ENCODE data around the gene MAGIX. TPM values are rescaled to one million over a fixed set of nuclear protein-coding genes. Genes with fewer than 3 reads are reported as not detected.

The MAGIX gene
- 1.5 and 2.7 TPM in 2 replicates for total RNA-seq

GRCh38 chrX:49162620-49163019 is at the start of gene MAGIX:
Gene MAGIX, plus strand, starts transcription at chrX:49162758. Its CDS starts 132 bp downstream, at chrX:49162890.

GRCh38 chrX:49171752-49172279 is 9.3 kb downstream of the MAGIX start, which contains the start of gene PLP2:
Gene PLP2, plus strand, starts transcription at chrX:49171898. Its CDS starts 103 bp downstream, at chrX:49172001.

DNA sequence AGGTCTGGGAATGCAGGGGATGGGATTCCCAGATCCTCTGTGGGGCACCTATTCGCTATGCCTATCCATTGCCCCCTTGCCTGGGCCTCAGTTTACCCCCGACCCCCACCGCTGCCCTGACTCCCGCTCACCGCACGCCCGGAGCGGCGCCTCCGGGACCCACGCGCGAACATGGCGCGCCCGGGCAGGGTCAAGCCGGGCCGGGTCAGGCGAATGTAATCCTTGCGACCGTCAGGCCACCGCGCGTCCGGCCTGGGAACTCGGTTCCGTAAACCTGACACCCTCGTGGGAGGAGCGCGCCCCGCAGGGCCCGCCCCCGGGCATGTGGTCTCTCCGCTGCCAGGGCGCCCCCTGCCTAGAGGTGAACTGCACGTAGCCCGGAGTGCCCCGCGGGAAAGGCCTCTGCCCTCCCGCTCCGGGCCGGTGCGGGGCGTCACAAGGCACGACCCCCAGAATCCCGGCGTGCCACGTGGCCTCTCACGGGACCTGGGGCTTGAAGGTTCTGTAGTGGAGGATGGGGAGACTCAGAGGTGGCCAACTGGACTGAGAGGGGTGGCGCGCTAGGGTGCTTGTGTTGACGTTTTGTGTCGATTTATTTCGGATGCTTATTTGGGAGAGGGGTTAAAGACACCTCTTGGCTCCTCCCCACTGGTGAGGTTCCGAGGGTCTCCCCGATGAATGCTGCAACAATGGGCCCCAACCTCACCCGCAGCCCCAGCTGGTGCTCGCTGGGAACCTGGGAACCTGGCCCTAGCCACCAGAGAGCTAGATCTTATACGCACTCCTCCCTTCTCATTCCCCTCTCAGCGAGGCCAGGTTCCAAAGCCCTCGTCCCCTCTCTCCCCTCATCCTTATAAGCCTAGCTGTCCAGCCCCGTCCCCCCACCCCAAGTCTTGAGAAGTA is 23.8 kb downstream of the MAGIX start, which contains the start of gene PRICKLE3:
PRICKLE3 (minus strand) TSS at position 249 of the 903 bp plus-strand sequence; CDS start at position 173, 76 bp downstream.

DNA sequence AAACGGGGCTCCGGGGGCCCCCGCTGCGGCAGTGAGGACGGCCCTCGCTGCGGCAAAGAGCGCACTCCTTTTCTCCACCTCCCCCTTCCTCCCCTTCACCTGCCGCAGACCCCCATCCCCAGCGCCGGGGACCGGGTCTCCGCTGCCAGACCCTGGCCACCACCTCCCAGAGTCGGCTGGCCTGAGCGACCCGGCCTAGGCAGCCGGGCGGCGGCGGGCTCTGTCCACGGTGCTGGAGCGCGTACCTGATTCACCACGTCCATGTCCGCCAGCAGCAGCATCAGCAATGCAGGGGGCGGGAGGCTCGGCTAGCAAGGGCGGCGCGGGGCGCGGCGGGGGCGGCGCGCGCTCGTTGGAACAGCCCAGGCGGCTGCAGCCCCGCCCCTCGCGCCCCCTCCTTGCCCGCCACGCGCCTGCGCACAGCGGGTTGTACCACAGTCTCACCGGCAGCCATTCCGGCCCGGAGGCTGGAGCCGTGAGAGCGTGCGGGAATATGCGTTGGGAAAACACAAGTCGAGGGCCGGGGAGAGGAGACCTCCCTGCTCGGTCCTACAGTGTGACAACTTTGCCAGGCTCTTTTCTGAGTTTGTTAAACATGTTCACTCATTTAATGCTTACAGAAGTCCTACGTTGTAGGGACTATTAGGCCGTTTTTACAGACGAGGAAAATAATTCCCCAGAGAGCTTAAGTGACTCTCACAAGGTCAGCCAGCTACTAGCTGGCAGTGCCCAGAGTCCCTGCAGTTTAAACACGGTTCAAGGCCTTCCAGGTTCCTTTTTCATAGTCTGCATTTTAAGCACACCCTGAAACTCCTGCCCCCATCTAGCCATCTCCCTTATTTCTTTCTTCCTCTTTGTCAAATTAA is 37.6 kb downstream of the MAGIX start, which contains the start of gene SYP:
SYP (minus strand) TSS at position 288 of the 866 bp plus-strand sequence; CDS start at position 281, 7 bp downstream.

Other genes starting within 250 kb of the MAGIX start
- 0.77 and 1.9 TPM in 2 replicates for gene PIM2, start 243.7 kb upstream of the MAGIX start, total RNA-seq
- gene OTUD5, start 205.2 kb upstream of the MAGIX start, total RNA-seq: 34.4 and 38.6 TPM in 2 replicates
- gene KCND1, start 190.9 kb upstream of the MAGIX start, total RNA-seq: 1.6 and 4.3 TPM in 2 replicates
- 24.9 and 26.0 TPM in 2 replicates for gene GRIPAP1, start 160.5 kb upstream of the MAGIX start, total RNA-seq
- gene TFE3, start 119.4 kb upstream of the MAGIX start, total RNA-seq: 26.0 and 37.2 TPM in 2 replicates
- gene CCDC120, start 103.8 kb upstream of the MAGIX start, total RNA-seq: 0.26 and 0.63 TPM in 2 replicates
- 8.2 and 9.2 TPM in 2 replicates for gene PRAF2, start 88.8 kb upstream of the MAGIX start, total RNA-seq
- gene WDR45, start 82.9 kb upstream of the MAGIX start, total RNA-seq: 45.2 and 65.4 TPM in 2 replicates
- gene GPKOW, start 39.0 kb upstream of the MAGIX start, total RNA-seq: 17.8 and 19.1 TPM in 2 replicates
- gene PLP2, start 9.1 kb downstream of the MAGIX start, total RNA-seq: 16.9 and 17.8 TPM in 2 replicates
- gene PRICKLE3, start 23.6 kb downstream of the MAGIX start, total RNA-seq: 4.5 and 4.9 TPM in 2 replicates
- gene SYP, start 37.4 kb downstream of the MAGIX start, total RNA-seq: 0.16 and 0.43 TPM in 2 replicates
- under 0.01 TPM in 1 of 2 replicates, not detected in the other for gene CACNA1F, start 70.6 kb downstream of the MAGIX start, total RNA-seq
- gene CCDC22, start 72.7 kb downstream of the MAGIX start, total RNA-seq: 7.1 and 8.2 TPM in 2 replicates
- gene FOXP3, start 102.0 kb downstream of the MAGIX start, total RNA-seq: not detected in 2 replicates
- 6.0 and 12.8 TPM in 2 replicates for gene PPP1R3F, start 107.0 kb downstream of the MAGIX start, total RNA-seq
- gene GAGE10, start 140.9 kb downstream of the MAGIX start, total RNA-seq: not detected in 2 replicates
- gene GAGE12J, start 159.3 kb downstream of the MAGIX start, total RNA-seq: not detected in 2 replicates
- not detected in 2 replicates for gene GAGE13, start 168.8 kb downstream of the MAGIX start, total RNA-seq